GM10266 (cell line): Measurements from ENCODE around the gene CCS.
"Not testable (repeated sequence)": the region's sequence is repeated elsewhere in the genome, so short reads cannot be mapped to it uniquely, and the experiment has no call there.

Source experiments
- DNase-seq: peaks from one replicate; pipeline ENCODE4 v3.0.0; 2012; ENCODE audit errors: extremely low spot score
- CTCF ChIP-seq: IDR thresholded peaks from 2 replicates; pipeline ENCODE4 v1.5.1; 2012; ENCODE audit warnings: mild to moderate bottlenecking, low read depth; ENCODE audit not compliant: control insufficient read depth, insufficient read depth; ENCODE audit errors: missing control alignments

The CCS gene

GRCh38 chr11:66631883-66632282 is 38.9 kb downstream of the CCS start:
- no peak for DNase-seq
- TF ChIP-seq CTCF, result no peak

GRCh38 chr11:66632952-66633351 is 40.0 kb downstream of the CCS start:
- DNase-seq, result no peak
- TF ChIP-seq CTCF, result no peak

GRCh38 chr11:66636411-66636810 is 43.4 kb downstream of the CCS start:
- no peak for DNase-seq
- TF ChIP-seq CTCF, result no peak

GRCh38 chr11:66637557-66638176 is 44.7 kb downstream of the CCS start:
- DNase-seq, result no peak
- no peak for TF ChIP-seq CTCF

- DNase-seq, result peak; percentile 96
- TF ChIP-seq CTCF, result no peak
Observed at GRCh38 chr11:66638177-66639065, 45.4 kb downstream of the CCS start, which contains the start of gene RBM4. TSS of gene RBM4 (plus strand) at chr11:66638703. CDS start at chr11:66639712, 1,009 bp downstream.

- no peak for DNase-seq
- no peak for TF ChIP-seq CTCF
Observed at GRCh38 chr11:66639066-66639813, 46.3 kb downstream of the CCS start.

GRCh38 chr11:66639814-66640340 is 46.9 kb downstream of the CCS start:
- DNase-seq, result not testable (repeated sequence)
